ENCODE results near the gene PDZRN3. TPM values are rescaled to one million over a fixed set of nuclear protein-coding genes. Genes with fewer than 3 reads are reported as not detected.

The PDZRN3 gene
- total and polyA plus RNA-seq, 2 donors (not counting 3 experiments of a cell fraction or from before 2014, with no cell fraction given): not detected

DNA sequence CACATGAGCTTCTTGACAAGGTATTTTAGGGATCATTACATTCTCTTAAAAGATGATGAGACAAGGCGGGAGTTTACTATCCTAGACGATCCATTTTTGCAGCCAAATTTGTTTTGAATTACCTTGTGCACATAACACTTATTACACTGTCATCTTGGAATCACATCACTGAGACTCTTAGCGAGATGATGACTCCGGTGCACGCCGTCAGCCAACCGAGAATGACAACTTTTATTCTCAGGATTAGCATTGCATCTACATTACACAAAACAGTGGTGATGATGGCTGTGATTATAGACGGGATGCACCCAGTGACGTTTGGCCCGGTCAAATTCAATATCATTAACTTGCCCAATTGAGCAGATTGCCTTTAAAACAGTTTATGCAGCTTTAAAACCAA is 216.1 kb downstream of the PDZRN3 start:
- H3K9me1 ChIP-seq (replicated peaks; ENCODE audit: control insufficient read depth, extremely low read depth, insufficient read depth, low read length): no peaks in the 10 kb centered on the region
- DNase-seq (ENCODE audit: low read depth, low spot score): no peak
- no peaks in the 10 kb centered on the region for H3K36me3 ChIP-seq (ENCODE audit: control insufficient read depth in 2 of 2, extremely low read depth in 1 of 2, insufficient read depth in 2 of 2, low read length in 2 of 2)
- no peaks in the 10 kb centered on the region for H3K79me2 ChIP-seq (ENCODE audit: control insufficient read depth, insufficient read depth, low read length)
- no peak for FAIRE-seq
- intact Hi-C loops (cut with micrococcal nuclease): no loop called here
- H3K4me1 ChIP-seq (ENCODE audit: control insufficient read depth, extremely low read depth, insufficient read depth, low read length): no peaks in the 10 kb centered on the region
- no peaks in the 10 kb centered on the region for H3K27me3 ChIP-seq (ENCODE audit: control insufficient read depth in 2 of 2, insufficient read depth in 2 of 2, low read length in 2 of 2)
- TF ChIP-seq EZH2 (IDR thresholded peaks at IDR 0.05; ENCODE audit: borderline replicate concordance, low read depth, low read length, severe bottlenecking): no peak
- TF ChIP-seq MYC (IDR thresholded peaks at IDR 0.05; ENCODE audit: low read depth, low read length): no peak
- TF ChIP-seq GATA2 (IDR thresholded peaks at IDR 0.05; ENCODE audit: insufficient read depth, insufficient read length, low read depth, low read length): no peak
- no peak overlapping the region for H3K4me3 ChIP-seq (replicated peaks in 1 of 3; ENCODE audit: insufficient read depth in 1 of 3, low read depth in 1 of 3, low read length in 3 of 3)
- dilution Hi-C loops (cut with MboI; ENCODE audit: extremely low pct_ligation_motif_present, low sequenced_read_pairs): no loop called here
- BruUV-seq (replicated peaks): no TSS peak
- POLR2A ChIA-PET: no interaction called here
- H2AFZ ChIP-seq (ENCODE audit: low read depth, low read length): no peak overlapping the region
- no peak overlapping the region for H3K27ac ChIP-seq (ENCODE audit: insufficient read depth, low read depth, low read length)
- H3K9me3 ChIP-seq (replicated peaks; ENCODE audit: control insufficient read depth, insufficient read depth, low read length): no peaks in the 10 kb centered on the region
- H4K20me1 ChIP-seq (replicated peaks; ENCODE audit: control insufficient read depth, extremely low read depth, insufficient read depth, low read length): no peaks in the 10 kb centered on the region
- CTCF ChIA-PET: no interaction called here
- no peak overlapping the region for H3K9ac ChIP-seq (replicated peaks; ENCODE audit: extremely low read depth, insufficient read depth, low read length)
- no peak overlapping the region for H3K4me2 ChIP-seq (ENCODE audit: insufficient read depth, low read length)

DNA sequence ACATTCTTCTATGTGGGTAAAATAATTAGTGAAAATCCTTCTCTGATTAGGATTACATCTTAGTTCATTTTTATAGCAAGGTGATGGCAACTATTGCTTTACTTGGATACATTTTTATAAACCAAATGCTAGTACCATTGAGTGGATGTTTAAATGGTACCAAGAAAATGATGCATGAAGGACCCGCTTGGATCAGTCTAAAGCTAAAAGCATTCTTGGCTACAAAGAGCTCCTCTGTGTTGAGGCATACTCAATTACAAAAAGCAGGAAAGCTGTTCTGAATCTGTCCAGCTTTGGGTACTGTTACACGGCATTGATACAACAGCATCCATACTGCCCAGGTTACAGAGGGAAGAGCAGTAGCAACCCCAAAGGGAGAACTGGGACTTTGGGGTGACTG is 217.2 kb downstream of the PDZRN3 start:
- no peaks in the 10 kb centered on the region for H3K79me2 ChIP-seq (ENCODE audit: control insufficient read depth, insufficient read depth, low read length)
- CTCF ChIA-PET: no interaction called here
- H3K27ac ChIP-seq (ENCODE audit: insufficient read depth, low read depth, low read length): no peak overlapping the region
- H3K4me1 ChIP-seq (ENCODE audit: control insufficient read depth, extremely low read depth, insufficient read depth, low read length): no peaks in the 10 kb centered on the region
- POLR2A ChIA-PET: no interaction called here
- dilution Hi-C loops (cut with MboI; ENCODE audit: extremely low pct_ligation_motif_present, low sequenced_read_pairs) (no loop called here), intact Hi-C loops (cut with micrococcal nuclease) (no loop called here)
- no peaks in the 10 kb centered on the region for H3K27me3 ChIP-seq (ENCODE audit: control insufficient read depth in 2 of 2, insufficient read depth in 2 of 2, low read length in 2 of 2)
- H3K9me3 ChIP-seq (replicated peaks; ENCODE audit: control insufficient read depth, insufficient read depth, low read length): no peaks in the 10 kb centered on the region
- no peaks in the 10 kb centered on the region for H4K20me1 ChIP-seq (replicated peaks; ENCODE audit: control insufficient read depth, extremely low read depth, insufficient read depth, low read length)
- H2AFZ ChIP-seq (ENCODE audit: low read depth, low read length): no peak overlapping the region
- FAIRE-seq (no peak), DNase-seq (ENCODE audit: low read depth, low spot score) (no peak)
- H3K4me2 ChIP-seq (ENCODE audit: insufficient read depth, low read length): no peak overlapping the region
- H3K4me3 ChIP-seq (replicated peaks in 1 of 3; ENCODE audit: insufficient read depth in 1 of 3, low read depth in 1 of 3, low read length in 3 of 3): no peak overlapping the region
- BruUV-seq (replicated peaks): no TSS peak
- H3K9ac ChIP-seq (replicated peaks; ENCODE audit: extremely low read depth, insufficient read depth, low read length): no peak overlapping the region
- H3K36me3 ChIP-seq (ENCODE audit: control insufficient read depth in 2 of 2, extremely low read depth in 1 of 2, insufficient read depth in 2 of 2, low read length in 2 of 2): no peaks in the 10 kb centered on the region
- no peak for TF ChIP-seq POLR2AphosphoS5 (IDR thresholded peaks at IDR 0.05; ENCODE audit: insufficient read depth, low read depth, low read length)
- no peaks in the 10 kb centered on the region for H3K9me1 ChIP-seq (replicated peaks; ENCODE audit: control insufficient read depth, extremely low read depth, insufficient read depth, low read length)
